ENCODE measurements around the gene TFEC. TPM values are rescaled to one million over a fixed set of nuclear protein-coding genes. Genes with fewer than 3 reads are reported as not detected.

The TFEC gene
- 1 to 10 TPM in 2 of 3 donors, under 1 TPM in 1; 0.92 to 1.7 (median 1.1) TPM for total RNA-seq
- total RNA-seq (2013) = 38.6 TPM

- H3K27me3 Mint-ChIP-seq (ENCODE audit: low read depth in 2 of 2) = peaks cover 0 to 2% of the 10 kb centered on the region in 2 donors
- peaks cover 0 to 8% of the 10 kb centered on the region in 2 donors for H3K9me3 Mint-ChIP-seq
- ATAC-seq = no peak
- Histone ChIP-seq H3K4me3 (ENCODE audit: low read length) (no peak within 1 kb of the TSS), H3K4me1 (ENCODE audit: control insufficient read depth, insufficient read depth, low read length) (no peaks in the 10 kb centered on the region), H3K27me3 (ENCODE audit: control insufficient read depth, insufficient read depth, low read length) (no peaks in the 10 kb centered on the region), H3K36me3 (ENCODE audit: control insufficient read depth, insufficient read depth, low read length) (no peaks in the 10 kb centered on the region), H3K9me3 (ENCODE audit: control insufficient read depth, insufficient read depth, low read length) (no peaks in the 10 kb centered on the region), H3K27ac (ENCODE audit: low read length) (no peak within 1 kb of the TSS)
- intact Hi-C loops (cut with micrococcal nuclease) = no loop called here
- no peak for TF ChIP-seq CTCF (IDR thresholded peaks at IDR 0.05)
- peaks cover 0 to 9% of the 10 kb centered on the region in 2 donors for H3K4me1 Mint-ChIP-seq
- no peaks in the 10 kb centered on the region for H3K36me3 Mint-ChIP-seq
- no peak within 1 kb of the TSS for H3K4me3 Mint-ChIP-seq
- no peak for DNase-seq
- H3K27ac Mint-ChIP-seq = no peak within 1 kb of the TSS
- WGBS (ENCODE audit: insufficient coverage) = 8% methylated on average over 3 of the region's 3 CpGs
Measured at GRCh38 chr7:116030651-116031276, at the start of gene TFEC. Gene TFEC (minus strand): TSS chr7:116030763. CDS start chr7:115984441, 46,322 bp downstream.

- Histone ChIP-seq H3K27me3 (ENCODE audit: control insufficient read depth, insufficient read depth, low read length) (no peaks in the 10 kb centered on the region), H3K27ac (ENCODE audit: low read length) (no peak overlapping the region), H3K9me3 (ENCODE audit: control insufficient read depth, insufficient read depth, low read length) (no peaks in the 10 kb centered on the region), H3K4me3 (ENCODE audit: low read length) (no peak overlapping the region), H3K4me1 (ENCODE audit: control insufficient read depth, insufficient read depth, low read length) (no peaks in the 10 kb centered on the region), H3K36me3 (ENCODE audit: control insufficient read depth, insufficient read depth, low read length) (no peaks in the 10 kb centered on the region)
- intact Hi-C loops (cut with micrococcal nuclease) = no loop called here
- TF ChIP-seq CTCF (IDR thresholded peaks at IDR 0.05) = no peak
- H3K27ac Mint-ChIP-seq = no peak overlapping the region
- H3K4me3 Mint-ChIP-seq = no peak overlapping the region
- DNase-seq (no peak), ATAC-seq (no peak)
- 78% methylated on average over 5 of the region's 5 CpGs for WGBS (ENCODE audit: insufficient coverage)
- peaks cover 0 to 6% of the 10 kb centered on the region in 2 donors for H3K9me3 Mint-ChIP-seq
- no peaks in the 10 kb centered on the region for H3K36me3 Mint-ChIP-seq
- H3K4me1 Mint-ChIP-seq = no peaks in the 10 kb centered on the region
- H3K27me3 Mint-ChIP-seq (ENCODE audit: low read depth in 2 of 2) = no peaks in the 10 kb centered on the region
Measured at GRCh38 chr7:116075351-116076145, 45.0 kb upstream of the TFEC start.

- ATAC-seq (no peak), DNase-seq (no peak)
- no peaks in the 10 kb centered on the region for H3K27me3 ChIP-seq (ENCODE audit: control insufficient read depth, insufficient read depth, low read length)
- no peaks in the 10 kb centered on the region for H3K9me3 ChIP-seq (ENCODE audit: control insufficient read depth, insufficient read depth, low read length)
- intact Hi-C loops (cut with micrococcal nuclease) = no loop called here
- H3K4me3 ChIP-seq (ENCODE audit: low read length) = no peak overlapping the region
- H3K4me1 ChIP-seq (ENCODE audit: control insufficient read depth, insufficient read depth, low read length) = no peaks in the 10 kb centered on the region
- Mint-ChIP-seq H3K4me3 (no peak overlapping the region), H3K4me1 (no peaks in the 10 kb centered on the region), H3K36me3 (no peaks in the 10 kb centered on the region), H3K27me3 (ENCODE audit: low read depth in 2 of 2) (no peaks in the 10 kb centered on the region), H3K27ac (no peak overlapping the region), H3K9me3 (peaks cover 2 to 4% of the 10 kb centered on the region in 2 donors)
- no peaks in the 10 kb centered on the region for H3K36me3 ChIP-seq (ENCODE audit: control insufficient read depth, insufficient read depth, low read length)
- no peak overlapping the region for H3K27ac ChIP-seq (ENCODE audit: low read length)
- TF ChIP-seq CTCF (IDR thresholded peaks at IDR 0.05) = no peak
Measured at GRCh38 chr7:116071629-116072028, 41.1 kb upstream of the TFEC start.
